Panc1 (cell line): ENCODE measurements around the gene HSD17B14. TPM values are rescaled to one million over a fixed set of nuclear protein-coding genes. Genes with fewer than 3 reads are reported as not detected.
A peak's percentile ranks its signal among the peaks of the same experiment; 100 is the strongest.

Experiments
- ATAC-seq: fragments of 200-7000 bp; cut with Tn5 transposase; 2 replicates; pipeline ENCODE4 v1.9.1; 2020; ENCODE audit warnings: mild to moderate bottlenecking, moderate library complexity
- BruUV-seq: library from RNA; stranded (reverse); fragments of 400-500 nt; replicated peaks from 2 replicates; lab custom pipeline; 2021; lab: Mats Ljungman, UMichigan
- CTCF ChIA-PET: fragments of 300-600 bp; sonication (Branson Sonifier 250); formaldehyde crosslinking; loops from one replicate; lab custom pipeline; 2022; ENCODE audit warnings: antibody characterized with exemption; lab: Charles Lee
- POLR2A ChIA-PET: fragments of 300-600 bp; sonication (Branson Sonifier 250); formaldehyde crosslinking; loops from one replicate; lab custom pipeline; 2022; ENCODE audit warnings: antibody characterized with exemption; lab: Charles Lee
- DNase-seq: peaks from one replicate; pipeline ENCODE4 v3.0.0-alpha.2; 2010; ENCODE audit warnings: low read depth, low spot score
- H3K27ac ChIP-seq: 2 replicates; pipeline ENCODE4 v1.5.1; 2011; ENCODE audit warnings: mild to moderate bottlenecking, low read length, inconsistent platforms
- H3K27me3 ChIP-seq: fragments of 200-500 bp; sonication (Bioruptor generic); 2 replicates; pipeline ENCODE4 v1.6.0; 2014; ENCODE audit warnings: low read length, inconsistent platforms; ENCODE audit not compliant: control insufficient read depth, insufficient read depth
- H3K36me3 ChIP-seq: fragments of 200-500 bp; sonication (Bioruptor generic); 2 replicates; pipeline ENCODE4 v1.5.1; 2014; ENCODE audit warnings: inconsistent platforms, mild to moderate bottlenecking, low read length, moderate library complexity; ENCODE audit not compliant: control insufficient read depth, insufficient read depth
- H3K4me1 ChIP-seq: 2 replicates; pipeline ENCODE4 v1.5.1; 2011; ENCODE audit warnings: inconsistent platforms, mild to moderate bottlenecking, low read length, moderate library complexity; ENCODE audit not compliant: control insufficient read depth, insufficient read depth
- H3K4me3 ChIP-seq, 2 experiments: 2 replicates each; pipeline ENCODE4 v1.5.1; 2011 to 2012; ENCODE audit warnings: low read depth in 2 of 2, low read length in 2 of 2, mild to moderate bottlenecking in 2 of 2, inconsistent platforms in 1 of 2, moderate library complexity in 1 of 2
- H3K9me3 ChIP-seq: fragments of 200-500 bp; sonication (Bioruptor generic); 2 replicates; pipeline ENCODE4 v1.5.1; 2014; ENCODE audit warnings: low read depth, mild to moderate bottlenecking, inconsistent platforms, low read length, moderate library complexity; ENCODE audit not compliant: control insufficient read depth, insufficient read depth
- CTCF ChIP-seq: fragments of 450-650 bp; IDR thresholded peaks from 2 replicates; pipeline ENCODE4 v1.5.1; 2017; ENCODE audit warnings: mild to moderate bottlenecking
- POLR2AphosphoS5 ChIP-seq: IDR thresholded peaks from 2 replicates; pipeline ENCODE4 v1.6.1; 2012; ENCODE audit warnings: mild to moderate bottlenecking, low read depth, low read length, moderate library complexity
- SIN3A ChIP-seq: IDR thresholded peaks from 2 replicates; pipeline ENCODE4 v1.6.1; 2012; ENCODE audit warnings: low read depth, mild to moderate bottlenecking, low read length, moderate library complexity, borderline replicate concordance; ENCODE audit not compliant: insufficient read depth
- TCF7L2 ChIP-seq: IDR thresholded peaks from 2 replicates; pipeline ENCODE4 v1.6.1; 2011; ENCODE audit warnings: mild to moderate bottlenecking, low read depth, low read length, inconsistent platforms
- in situ Hi-C: cut with HindIII; loops from 2 replicates; pipeline ENCODE4 v1.10.0; 2016; ENCODE audit warnings: low sequenced_read_pairs, low pct_unique_long_range_greater_than_20kb
- intact Hi-C: fragments of 100-400 bp; cut with micrococcal nuclease; formaldehyde crosslinking; loops from one replicate; pipeline ENCODE4 v1.10.0; 2022; ENCODE audit not compliant: unreplicated experiment
- total RNA-seq: library from RNA; stranded (reverse); gene quantifications from one replicate; pipeline ENCODE4 v1.2.1, GENCODE V29; 2021; ENCODE audit not compliant: unreplicated experiment
- TF ChIP-seq, protein P1 (sequence below), 2 experiments: IDR thresholded peaks; 2 replicates each; pipeline ENCODE4 v1.6.1; 2011 to 2012; ENCODE audit warnings: low read depth in 2 of 2, control low read depth in 1 of 2, low read length in 1 of 2, mild to moderate bottlenecking in 1 of 2, moderate library complexity in 1 of 2; ENCODE audit not compliant: insufficient read depth in 1 of 2

HSD17B14 gene
- total RNA-seq, 1 experiment from 2014 or later, result 20.8 TPM

GRCh38 chr19:48795055-48795684, 41.1 kb downstream of the HSD17B14 start:
- no peaks in the 10 kb centered on the region for H3K4me1 ChIP-seq
- in situ Hi-C loops, result no loop called here
- H3K27ac ChIP-seq, result peak overlapping the region; percentile 34
- intact Hi-C loops, result no loop called here
- ATAC-seq, result peak; percentile 100
- POLR2A ChIA-PET, result no interaction called here
- DNase-seq, result peak; percentile 62
- H3K27me3 ChIP-seq, result no peaks in the 10 kb centered on the region
- H3K4me3 ChIP-seq, result peak overlapping the region; percentile 47 to 63
- no peaks in the 10 kb centered on the region for H3K36me3 ChIP-seq
- BruUV-seq, result no TSS peak
- H3K9me3 ChIP-seq, result no peaks in the 10 kb centered on the region
- TF ChIP-seq SIN3A (0 out of 2 replicates have a peak, but pooled peaks have one; percentile 30), CTCF (peak; percentile 94), TCF7L2 (no peak), POLR2AphosphoS5 (peak; percentile 46; the same call in 1 of the 2 replicates)
- TF ChIP-seq, protein P1, sequence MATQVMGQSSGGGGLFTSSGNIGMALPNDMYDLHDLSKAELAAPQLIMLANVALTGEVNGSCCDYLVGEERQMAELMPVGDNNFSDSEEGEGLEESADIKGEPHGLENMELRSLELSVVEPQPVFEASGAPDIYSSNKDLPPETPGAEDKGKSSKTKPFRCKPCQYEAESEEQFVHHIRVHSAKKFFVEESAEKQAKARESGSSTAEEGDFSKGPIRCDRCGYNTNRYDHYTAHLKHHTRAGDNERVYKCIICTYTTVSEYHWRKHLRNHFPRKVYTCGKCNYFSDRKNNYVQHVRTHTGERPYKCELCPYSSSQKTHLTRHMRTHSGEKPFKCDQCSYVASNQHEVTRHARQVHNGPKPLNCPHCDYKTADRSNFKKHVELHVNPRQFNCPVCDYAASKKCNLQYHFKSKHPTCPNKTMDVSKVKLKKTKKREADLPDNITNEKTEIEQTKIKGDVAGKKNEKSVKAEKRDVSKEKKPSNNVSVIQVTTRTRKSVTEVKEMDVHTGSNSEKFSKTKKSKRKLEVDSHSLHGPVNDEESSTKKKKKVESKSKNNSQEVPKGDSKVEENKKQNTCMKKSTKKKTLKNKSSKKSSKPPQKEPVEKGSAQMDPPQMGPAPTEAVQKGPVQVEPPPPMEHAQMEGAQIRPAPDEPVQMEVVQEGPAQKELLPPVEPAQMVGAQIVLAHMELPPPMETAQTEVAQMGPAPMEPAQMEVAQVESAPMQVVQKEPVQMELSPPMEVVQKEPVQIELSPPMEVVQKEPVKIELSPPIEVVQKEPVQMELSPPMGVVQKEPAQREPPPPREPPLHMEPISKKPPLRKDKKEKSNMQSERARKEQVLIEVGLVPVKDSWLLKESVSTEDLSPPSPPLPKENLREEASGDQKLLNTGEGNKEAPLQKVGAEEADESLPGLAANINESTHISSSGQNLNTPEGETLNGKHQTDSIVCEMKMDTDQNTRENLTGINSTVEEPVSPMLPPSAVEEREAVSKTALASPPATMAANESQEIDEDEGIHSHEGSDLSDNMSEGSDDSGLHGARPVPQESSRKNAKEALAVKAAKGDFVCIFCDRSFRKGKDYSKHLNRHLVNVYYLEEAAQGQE (IDR thresholded peaks at IDR 0.05; ENCODE audit: insufficient read depth in 1 of 2, low read depth in 2 of 2, low read length in 1 of 2), result no peak
- CTCF ChIA-PET, result interaction anchor here (0.6 to 1.7 kb wide), 8 partner anchors 10 to 1669 kb away, joined by 3 to 10 read pairs (median 4); no protein-coding TSS in a partner anchor

DNA sequence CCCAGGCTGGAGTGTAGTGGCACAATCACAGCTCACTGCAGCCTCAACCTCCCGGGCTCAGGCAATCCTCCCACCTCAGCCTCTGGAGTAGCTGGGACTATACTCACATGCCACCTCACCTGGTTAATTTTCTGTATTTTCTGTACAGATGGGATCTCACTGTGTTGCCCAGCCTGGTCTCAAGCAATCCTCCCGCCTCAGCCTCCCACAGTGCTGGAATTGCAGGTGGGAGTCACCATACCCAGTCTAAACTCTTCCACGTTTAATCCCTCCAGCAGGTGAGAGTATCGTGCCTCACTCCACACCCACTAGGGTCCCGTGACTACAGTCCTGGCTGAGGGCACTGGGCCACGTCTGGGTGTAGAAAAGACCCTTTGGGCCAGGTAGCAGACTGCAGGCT, 42.0 kb downstream of the HSD17B14 start:
- no peaks in the 10 kb centered on the region for H3K4me1 ChIP-seq
- ChIA-PET POLR2A (no interaction called here), CTCF (interaction anchor here (0.7 kb wide), 1 partner anchor 46 kb away, joined by 5 read pairs; no protein-coding TSS in a partner anchor)
- H3K27ac ChIP-seq, result no peak overlapping the region
- H3K36me3 ChIP-seq, result no peaks in the 10 kb centered on the region
- in situ Hi-C loops (no loop called here), intact Hi-C loops (no loop called here)
- ATAC-seq, result no peak
- TF ChIP-seq TCF7L2 (no peak), SIN3A (no peak), CTCF (no peak), POLR2AphosphoS5 (no peak)
- TF ChIP-seq, protein P1 (IDR thresholded peaks at IDR 0.05; ENCODE audit: insufficient read depth in 1 of 2, low read depth in 2 of 2, low read length in 1 of 2), result no peak
- H3K4me3 ChIP-seq, result no peak overlapping the region
- H3K9me3 ChIP-seq, result no peaks in the 10 kb centered on the region
- no peak for DNase-seq
- no TSS peak for BruUV-seq
- H3K27me3 ChIP-seq, result no peaks in the 10 kb centered on the region
